ENCODE results near the gene POLR3F. TPM values are rescaled to one million over a fixed set of nuclear protein-coding genes. Genes with fewer than 3 reads are reported as not detected.

The POLR3F gene
- total and polyA plus RNA-seq, 2 donors (not counting 1 experiment from before 2014, with no cell fraction given) = 2.9 to 13.1 TPM

GRCh38 chr20:18465536-18466200 is 1.5 kb upstream of the POLR3F start:
- CTCF ChIA-PET = interaction anchor here (2.4 kb wide), 1 partner anchor 41 kb away, joined by 20 read pairs; the partner anchor contains the start of gene SEC23B
- Mint-ChIP-seq H3K27me3 (no peaks in the 10 kb centered on the region), H3K4me1 (peaks cover 25% of the 10 kb centered on the region), H3K9me3 (ENCODE audit: insufficient read depth) (no peaks in the 10 kb centered on the region), H3K27ac (peak overlapping the region; percentile 10), H3K4me3 (peak overlapping the region; percentile 97)
- no peaks in the 10 kb centered on the region for H3K9me3 ChIP-seq (ENCODE audit: control extremely low read depth in 1 of 3, control insufficient read depth in 2 of 3, insufficient read depth in 1 of 3, low read length in 2 of 3)
- no peak for DNase-seq
- H3K4me3 ChIP-seq (ENCODE audit: control extremely low read depth in 1 of 5, extremely low read depth in 1 of 5, insufficient read depth in 1 of 5, low read depth in 2 of 5, low read length in 4 of 5) = no peak overlapping the region
- no peaks in the 10 kb centered on the region for H3K27me3 ChIP-seq (replicated peaks in 1 of 4; ENCODE audit: control extremely low read depth in 1 of 4, control insufficient read depth in 3 of 4, insufficient read depth in 4 of 4, low read length in 3 of 4)
- TF ChIP-seq, protein P1, sequence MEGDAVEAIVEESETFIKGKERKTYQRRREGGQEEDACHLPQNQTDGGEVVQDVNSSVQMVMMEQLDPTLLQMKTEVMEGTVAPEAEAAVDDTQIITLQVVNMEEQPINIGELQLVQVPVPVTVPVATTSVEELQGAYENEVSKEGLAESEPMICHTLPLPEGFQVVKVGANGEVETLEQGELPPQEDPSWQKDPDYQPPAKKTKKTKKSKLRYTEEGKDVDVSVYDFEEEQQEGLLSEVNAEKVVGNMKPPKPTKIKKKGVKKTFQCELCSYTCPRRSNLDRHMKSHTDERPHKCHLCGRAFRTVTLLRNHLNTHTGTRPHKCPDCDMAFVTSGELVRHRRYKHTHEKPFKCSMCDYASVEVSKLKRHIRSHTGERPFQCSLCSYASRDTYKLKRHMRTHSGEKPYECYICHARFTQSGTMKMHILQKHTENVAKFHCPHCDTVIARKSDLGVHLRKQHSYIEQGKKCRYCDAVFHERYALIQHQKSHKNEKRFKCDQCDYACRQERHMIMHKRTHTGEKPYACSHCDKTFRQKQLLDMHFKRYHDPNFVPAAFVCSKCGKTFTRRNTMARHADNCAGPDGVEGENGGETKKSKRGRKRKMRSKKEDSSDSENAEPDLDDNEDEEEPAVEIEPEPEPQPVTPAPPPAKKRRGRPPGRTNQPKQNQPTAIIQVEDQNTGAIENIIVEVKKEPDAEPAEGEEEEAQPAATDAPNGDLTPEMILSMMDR (IDR thresholded peaks at IDR 0.05) = no peak
- no peak for TF ChIP-seq EZH2 (IDR thresholded peaks at IDR 0.05; ENCODE audit: borderline replicate concordance, insufficient read depth, low read depth, low read length, poor library complexity, severe bottlenecking)
- 39% methylated on average over 3 of the region's 6 CpGs for WGBS (ENCODE audit: insufficient coverage)
- no peaks in the 10 kb centered on the region for H4K20me1 ChIP-seq (ENCODE audit: control insufficient read depth, insufficient read depth, low read length, poor library complexity, severe bottlenecking)
- peaks cover 12 to 15% of the 10 kb centered on the region in 2 donors for H3K4me1 ChIP-seq (ENCODE audit: control insufficient read depth in 2 of 2, insufficient read depth in 2 of 2, low read length in 2 of 2)
- H3K36me3 ChIP-seq (replicated peaks in 1 of 2; ENCODE audit: control extremely low read depth in 1 of 2, control insufficient read depth in 1 of 2, extremely low read depth in 1 of 2, insufficient read depth in 2 of 2, low read length in 1 of 2) = peaks cover 0 to 6% of the 10 kb centered on the region in 2 experiments
- peak overlapping the region in 1 of 2 donors; percentile 81 for H3K27ac ChIP-seq (ENCODE audit: low read length in 2 of 2)
- POLR2A ChIA-PET = interaction anchor here (1.0 to 2.2 kb wide), 2 partner anchors 41 to 42 kb away, joined by 5 to 26 read pairs; partner anchors contain the start of gene SEC23B
- intact Hi-C loops (cut with micrococcal nuclease) = loop anchor here (2.0 to 10.0 kb wide), 3 partner anchors 501 to 1893 kb away; partner anchors contain the start of genes KIF16B, MGME1, NAA20 and SNX5
- peak overlapping the region; percentile 83 for H3K4me2 ChIP-seq (replicated peaks; ENCODE audit: low read depth, low read length, poor library complexity, severe bottlenecking)
- H3K9ac ChIP-seq (ENCODE audit: low read length) = no peak overlapping the region
- H3K79me2 ChIP-seq (ENCODE audit: control insufficient read depth, insufficient read depth, low read length) = no peaks in the 10 kb centered on the region
- peak overlapping the region; percentile 89 for H2AFZ ChIP-seq (ENCODE audit: insufficient read depth, low read depth, low read length, poor library complexity, severe bottlenecking)
- ATAC-seq (ENCODE audit: low read depth) = no peak

GRCh38 chr20:18466574-18466893 is 656 bp upstream of the POLR3F start:
- no peak for DNase-seq
- H3K79me2 ChIP-seq (ENCODE audit: control insufficient read depth, insufficient read depth, low read length) = peaks cover 6% of the 10 kb centered on the region
- H3K27ac Mint-ChIP-seq = peak overlapping the region; percentile 97
- H2AFZ ChIP-seq (ENCODE audit: insufficient read depth, low read depth, low read length, poor library complexity, severe bottlenecking) = peak overlapping the region; percentile 89
- H3K36me3 ChIP-seq (replicated peaks in 1 of 2; ENCODE audit: control extremely low read depth in 1 of 2, control insufficient read depth in 1 of 2, extremely low read depth in 1 of 2, insufficient read depth in 2 of 2, low read length in 1 of 2) = peaks cover 0 to 11% of the 10 kb centered on the region in 2 experiments
- peak overlapping the region; percentile 54 to 97 (median 85) for H3K4me3 ChIP-seq (ENCODE audit: control extremely low read depth in 1 of 5, extremely low read depth in 1 of 5, insufficient read depth in 1 of 5, low read depth in 2 of 5, low read length in 4 of 5)
- TF ChIP-seq, protein P1 (IDR thresholded peaks at IDR 0.05) = no peak
- no peak for TF ChIP-seq EZH2 (IDR thresholded peaks at IDR 0.05; ENCODE audit: borderline replicate concordance, insufficient read depth, low read depth, low read length, poor library complexity, severe bottlenecking)
- H3K9ac ChIP-seq (ENCODE audit: low read length) = peak overlapping the region; percentile 90
- H3K27me3 ChIP-seq (replicated peaks in 1 of 4; ENCODE audit: control extremely low read depth in 1 of 4, control insufficient read depth in 3 of 4, insufficient read depth in 4 of 4, low read length in 3 of 4) = no peaks in the 10 kb centered on the region
- ChIA-PET POLR2A (interaction anchor here (0.8 to 2.2 kb wide), 7 partner anchors 30 to 962 kb away, joined by 3 to 26 read pairs (median 4); partner anchors contain the start of genes KAT14, PET117, RBBP9 and SEC23B), CTCF (interaction anchor here (1.0 to 2.4 kb wide), 4 partner anchors 9 to 178 kb away, joined by 3 to 20 read pairs (median 4); partner anchors contain the start of genes SEC23B and ZNF133)
- peaks cover 12 to 15% of the 10 kb centered on the region in 2 donors for H3K4me1 ChIP-seq (ENCODE audit: control insufficient read depth in 2 of 2, insufficient read depth in 2 of 2, low read length in 2 of 2)
- no peak for ATAC-seq (ENCODE audit: low read depth)
- H3K9me3 ChIP-seq (ENCODE audit: control extremely low read depth in 1 of 3, control insufficient read depth in 2 of 3, insufficient read depth in 1 of 3, low read length in 2 of 3) = no peaks in the 10 kb centered on the region
- intact Hi-C loops (cut with micrococcal nuclease) = loop anchor here (2.0 to 10.0 kb wide), 3 partner anchors 502 to 1894 kb away; partner anchors contain the start of genes KIF16B, MGME1, NAA20 and SNX5
- H3K4me3 Mint-ChIP-seq = peak overlapping the region; percentile 97
- no peaks in the 10 kb centered on the region for H3K9me3 Mint-ChIP-seq (ENCODE audit: insufficient read depth)
- no peaks in the 10 kb centered on the region for H3K27me3 Mint-ChIP-seq
- H4K20me1 ChIP-seq (ENCODE audit: control insufficient read depth, insufficient read depth, low read length, poor library complexity, severe bottlenecking) = no peaks in the 10 kb centered on the region
- peak overlapping the region; percentile 39 to 81 for H3K27ac ChIP-seq (ENCODE audit: low read length in 2 of 2)
- H3K4me1 Mint-ChIP-seq = peaks cover 25% of the 10 kb centered on the region
- peak overlapping the region; percentile 83 for H3K4me2 ChIP-seq (replicated peaks; ENCODE audit: low read depth, low read length, poor library complexity, severe bottlenecking)
- 0% methylated on average over 15 of the region's 15 CpGs for WGBS (ENCODE audit: insufficient coverage)

Data from B cell (primary cell).